K562 (cell line): ENCODE data around the gene DCST1. TPM values are rescaled to one million over a fixed set of nuclear protein-coding genes. Genes with fewer than 3 reads are reported as not detected.
A peak's percentile ranks its signal among the peaks of the same experiment; 100 is the strongest.

Experiments used
- BACH1 ChIP-seq: fragments of 200-800 bp; sonication (Bioruptor generic); IDR thresholded peaks from 2 replicates; pipeline ENCODE4 v1.6.1; 2016; ENCODE audit warnings: missing genetic modification characterization, missing compliant biosample characterization
- CBX2 ChIP-seq: fragments of 200-600 bp; sonication (generic); IDR thresholded peaks from one replicate; pipeline ENCODE4 v1.6.1; 2012; ENCODE audit warnings: mild to moderate bottlenecking, low read length, inconsistent platforms; ENCODE audit not compliant: insufficient read depth, poor library complexity, severe bottlenecking
- CHD1 ChIP-seq: fragments of 200-600 bp; sonication (generic); IDR thresholded peaks from one replicate; pipeline ENCODE4 v1.6.1; 2012; ENCODE audit warnings: mild to moderate bottlenecking, moderate library complexity, low read length, inconsistent platforms
- ETV1 ChIP-seq: fragments of 450-650 bp; conservative IDR thresholded peaks from 2 replicates; pipeline ENCODE4 v1.6.1; 2016; ENCODE audit warnings: missing genetic modification characterization, control low read depth, low read depth, missing compliant biosample characterization
- GATAD2B ChIP-seq: fragments of 450-650 bp; IDR thresholded peaks from 2 replicates; pipeline ENCODE4 v1.6.1; 2017; ENCODE audit warnings: mild to moderate bottlenecking, borderline replicate concordance
- HCFC1 ChIP-seq: IDR thresholded peaks from 2 replicates; pipeline ENCODE4 v1.6.1; 2012; ENCODE audit warnings: low read depth, low read length, improper control_type of control experiment
- HDAC2 ChIP-seq: fragments of 450-650 bp; IDR thresholded peaks from 2 replicates; pipeline ENCODE4 v1.6.1; 2016; ENCODE audit warnings: mild to moderate bottlenecking
- HMGN3 ChIP-seq: IDR thresholded peaks from 2 replicates; pipeline ENCODE4 v1.6.1; 2011; ENCODE audit warnings: borderline replicate concordance, low read depth, mild to moderate bottlenecking, mixed read lengths, low read length; ENCODE audit not compliant: insufficient read length; ENCODE audit errors: extremely low read depth
- KAT8 ChIP-seq: fragments of 450-650 bp; IDR thresholded peaks from 2 replicates; pipeline ENCODE4 v1.6.1; 2016; ENCODE audit warnings: low read depth, mild to moderate bottlenecking
- NEUROD1 ChIP-seq: fragments of 150-350 bp; IDR thresholded peaks from 2 replicates; pipeline ENCODE4 v1.6.1; 2014; ENCODE audit warnings: borderline replicate concordance, low read length, low read depth; ENCODE audit not compliant: partially characterized antibody
- RBM39 ChIP-seq: fragments of 200-400 bp; formaldehyde crosslinking; optimal IDR thresholded peaks from 2 replicates; pipeline ENCODE3; 2018; ENCODE audit warnings: low read depth, low read length
- SP1 ChIP-seq: sonication (generic); formaldehyde crosslinking; IDR thresholded peaks from 2 replicates; pipeline ENCODE4 v1.8.1; 2022; ENCODE audit warnings: mild to moderate bottlenecking, missing genetic modification reagents
- TEAD2 ChIP-seq: fragments of 450-650 bp; IDR thresholded peaks from 2 replicates; pipeline ENCODE4 v1.6.1; 2016; ENCODE audit warnings: missing genetic modification characterization, control low read depth, missing compliant biosample characterization
- TEAD4 ChIP-seq, 2 experiments: sonication (generic) in 1 of 2; formaldehyde crosslinking in 1 of 2; IDR thresholded peaks; 2 replicates each; pipeline versions ENCODE4 v1.6.1 to v1.8.0; 2012 to 2022; ENCODE audit warnings: borderline replicate concordance in 1 of 2, inconsistent platforms in 1 of 2, low read length in 1 of 2, mild to moderate bottlenecking in 1 of 2, missing genetic modification reagents in 1 of 2
- XRCC3 ChIP-seq: fragments of 450-650 bp; IDR thresholded peaks from 2 replicates; pipeline ENCODE4 v1.6.1; 2017; ENCODE audit warnings: mild to moderate bottlenecking, moderate library complexity
- ZFX ChIP-seq: sonication (generic); formaldehyde crosslinking; IDR thresholded peaks from 2 replicates; pipeline ENCODE4 v1.8.0; 2022; ENCODE audit warnings: mild to moderate bottlenecking, missing genetic modification reagents, moderate library complexity
- ZKSCAN3 ChIP-seq: fragments of 250-450 bp; sonication (Bioruptor Pico); IDR thresholded peaks from 2 replicates; pipeline ENCODE4 v1.4.0; 2020
- ZNF134 ChIP-seq: fragments of 250-450 bp; sonication (Bioruptor Pico); conservative IDR thresholded peaks from 2 replicates; pipeline ENCODE4 v1.4.0; 2020
- ZNF77 ChIP-seq: fragments of 250-450 bp; sonication (Bioruptor Pico); IDR thresholded peaks from 2 replicates; pipeline ENCODE4 v1.5.0; 2020
- ZSCAN32 ChIP-seq: fragments of 450-650 bp; formaldehyde crosslinking; IDR thresholded peaks from 2 replicates; pipeline ENCODE4 v1.4.0; 2020; ENCODE audit warnings: mild to moderate bottlenecking, moderate library complexity
- polyA plus RNA-seq, 8 experiments: library from polyadenylated mRNA; depleted of rRNA in 4 of 8; stranded (reverse) in 5 of 8; unstranded in 3 of 8; fragments of >200 nt; fragmentation: Nextera tagmentation in 2 of 8; fragmentation: Illumina TruSeq in 1 of 8; extraction: Ambion mirVana in 2 of 8; extraction: Trizol in 1 of 8; gene quantifications; 2 replicates each; pipeline versions ENCODE4 v1.2.1 to v1.2.3, GENCODE V29; 2011 to 2014; ENCODE audit warnings: inconsistent platforms in 1 of 8, missing spikeins in 1 of 8
- total RNA-seq, 7 experiments: library from RNA; depleted of rRNA in 6 of 7; stranded (reverse); fragments of >200 nt in 6 of 7; fragmentation: Illumina TruSeq in 2 of 7; extraction: Trizol in 2 of 7; gene quantifications; 2 replicates each; pipeline versions ENCODE4 v1.2.1 to v1.2.3, GENCODE V29; 2011 to 2021; ENCODE audit warnings: low replicate concordance in 1 of 7
- TF ChIP-seq, protein P1 (sequence below): fragments of 450-650 bp; IDR thresholded peaks from 2 replicates; pipeline ENCODE4 v1.6.1; 2018; ENCODE audit warnings: mild to moderate bottlenecking, low read depth; ENCODE audit not compliant: partially characterized antibody
- TF ChIP-seq, protein P2 (sequence below): sonication (generic); formaldehyde crosslinking; IDR thresholded peaks from 2 replicates; pipeline ENCODE4 v1.8.0; 2022; ENCODE audit warnings: missing genetic modification reagents, mild to moderate bottlenecking, moderate library complexity, borderline replicate concordance
- TF ChIP-seq, protein P3 (sequence below): fragments of 250-450 bp; sonication (Bioruptor Pico); IDR thresholded peaks from 2 replicates; pipeline ENCODE4 v1.9.0; 2021; ENCODE audit warnings: mild to moderate bottlenecking, inconsistent platforms

DCST1 gene
- total and polyA plus RNA-seq, 9 of the 15 experiments (the other 6 are each of a cell fraction or from before 2014, with no cell fraction given), result not detected

DNA sequence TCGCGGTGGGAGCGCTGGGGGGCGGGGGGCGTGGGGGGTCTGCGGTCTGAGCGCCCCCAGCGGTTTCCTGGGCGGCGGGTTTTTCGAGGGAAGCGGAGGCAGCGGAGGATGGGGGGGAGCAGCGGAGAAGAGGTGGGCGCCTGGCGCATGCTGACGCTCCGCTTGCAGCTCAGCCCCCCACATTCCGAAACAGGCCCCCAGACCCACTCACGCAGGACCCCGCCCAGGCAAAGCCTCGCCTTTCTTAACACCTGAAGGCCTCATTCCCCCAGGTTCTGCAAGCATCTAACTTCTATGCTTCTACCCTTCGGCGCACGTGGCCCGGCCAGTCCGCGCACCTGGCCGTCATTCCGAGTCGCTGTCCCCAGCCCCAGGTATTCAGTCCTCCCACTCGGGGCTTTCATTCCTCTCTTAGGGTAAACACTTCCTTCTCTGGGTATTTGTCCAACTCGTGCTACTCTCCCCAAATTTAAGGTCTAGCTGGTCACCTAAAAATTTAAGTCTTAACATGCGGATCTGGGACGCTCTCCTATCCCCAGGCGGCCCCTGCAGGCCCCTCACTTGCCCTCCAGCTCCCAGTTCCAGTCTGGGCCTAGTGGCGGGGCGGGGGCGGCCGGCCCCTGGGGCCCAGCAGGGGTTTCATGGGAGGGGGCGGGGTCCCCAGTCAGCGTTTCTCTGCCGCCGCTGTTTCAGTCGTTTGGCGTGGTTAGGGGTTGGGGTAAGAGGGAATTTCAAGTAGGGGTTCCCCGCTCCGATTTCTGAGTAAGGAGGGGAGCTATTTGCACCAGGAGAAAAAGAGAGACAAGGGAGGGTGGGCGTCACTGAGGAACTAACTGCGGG is 33.8 kb upstream of the DCST1 start (continued):
- TF ChIP-seq ZNF134 (no peak), RBM39 (no peak), BACH1 (tag) (no peak), HCFC1 (no peak; the same call in 1 of the 2 replicates), CBX2 (no peak), ZFX (CRISPR knock-in tag) (peak; percentile 81), SP1 (no peak), CHD1 (peak; percentile 8), ETV1 (no peak), GATAD2B (no peak), HDAC2 (peak; percentile 72; the same call in 1 of the 2 replicates), NEUROD1 (peak; percentile 55), ZKSCAN3 (CRISPR knock-in tag) (no peak), TEAD4 (IDR thresholded peaks at IDR 0.05; ENCODE audit: low read length) (no peak), TEAD4 (CRISPR knock-in tag; IDR thresholded peaks at IDR 0.05; ENCODE audit: borderline replicate concordance) (no peak), ZNF77 (no peak), TEAD2 (tag) (no peak), XRCC3 (no peak), HMGN3 (peak; percentile 38), ZSCAN32 (no peak), KAT8 (no peak)
- TF ChIP-seq, protein P1, sequence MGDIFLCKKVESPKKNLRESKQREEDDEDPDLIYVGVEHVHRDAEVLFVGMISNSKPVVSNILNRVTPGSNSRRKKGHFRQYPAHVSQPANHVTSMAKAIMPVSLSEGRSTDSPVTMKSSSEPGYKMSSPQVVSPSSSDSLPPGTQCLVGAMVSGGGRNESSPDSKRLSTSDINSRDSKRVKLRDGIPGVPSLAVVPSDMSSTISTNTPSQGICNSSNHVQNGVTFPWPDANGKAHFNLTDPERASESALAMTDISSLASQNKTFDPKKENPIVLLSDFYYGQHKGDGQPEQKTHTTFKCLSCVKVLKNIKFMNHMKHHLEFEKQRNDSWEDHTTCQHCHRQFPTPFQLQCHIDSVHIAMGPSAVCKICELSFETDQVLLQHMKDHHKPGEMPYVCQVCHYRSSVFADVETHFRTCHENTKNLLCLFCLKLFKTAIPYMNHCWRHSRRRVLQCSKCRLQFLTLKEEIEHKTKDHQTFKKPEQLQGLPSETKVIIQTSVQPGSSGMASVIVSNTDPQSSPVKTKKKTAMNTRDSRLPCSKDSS, result no peak
- TF ChIP-seq, protein P2, sequence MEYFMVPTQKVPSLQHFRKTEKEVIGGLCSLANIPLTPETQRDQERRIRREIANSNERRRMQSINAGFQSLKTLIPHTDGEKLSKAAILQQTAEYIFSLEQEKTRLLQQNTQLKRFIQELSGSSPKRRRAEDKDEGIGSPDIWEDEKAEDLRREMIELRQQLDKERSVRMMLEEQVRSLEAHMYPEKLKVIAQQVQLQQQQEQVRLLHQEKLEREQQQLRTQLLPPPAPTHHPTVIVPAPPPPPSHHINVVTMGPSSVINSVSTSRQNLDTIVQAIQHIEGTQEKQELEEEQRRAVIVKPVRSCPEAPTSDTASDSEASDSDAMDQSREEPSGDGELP, result 0 out of 2 replicates have a peak, but pooled peaks have one; percentile 9
- TF ChIP-seq, protein P3, sequence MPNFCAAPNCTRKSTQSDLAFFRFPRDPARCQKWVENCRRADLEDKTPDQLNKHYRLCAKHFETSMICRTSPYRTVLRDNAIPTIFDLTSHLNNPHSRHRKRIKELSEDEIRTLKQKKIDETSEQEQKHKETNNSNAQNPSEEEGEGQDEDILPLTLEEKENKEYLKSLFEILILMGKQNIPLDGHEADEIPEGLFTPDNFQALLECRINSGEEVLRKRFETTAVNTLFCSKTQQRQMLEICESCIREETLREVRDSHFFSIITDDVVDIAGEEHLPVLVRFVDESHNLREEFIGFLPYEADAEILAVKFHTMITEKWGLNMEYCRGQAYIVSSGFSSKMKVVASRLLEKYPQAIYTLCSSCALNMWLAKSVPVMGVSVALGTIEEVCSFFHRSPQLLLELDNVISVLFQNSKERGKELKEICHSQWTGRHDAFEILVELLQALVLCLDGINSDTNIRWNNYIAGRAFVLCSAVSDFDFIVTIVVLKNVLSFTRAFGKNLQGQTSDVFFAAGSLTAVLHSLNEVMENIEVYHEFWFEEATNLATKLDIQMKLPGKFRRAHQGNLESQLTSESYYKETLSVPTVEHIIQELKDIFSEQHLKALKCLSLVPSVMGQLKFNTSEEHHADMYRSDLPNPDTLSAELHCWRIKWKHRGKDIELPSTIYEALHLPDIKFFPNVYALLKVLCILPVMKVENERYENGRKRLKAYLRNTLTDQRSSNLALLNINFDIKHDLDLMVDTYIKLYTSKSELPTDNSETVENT (CRISPR knock-in tag), result no peak
